HL-60 (cell line): ENCODE measurements around the gene UGT1A5.
"Not testable (repeated sequence)": the region's sequence is repeated elsewhere in the genome, so short reads cannot be mapped to it uniquely, and the experiment has no call there.

Experiments
- DNase-seq, 2 experiments: peaks; one replicate each; pipeline ENCODE4 v3.0.0-alpha.2; 2010 to 2020; ENCODE audit warnings: low read depth in 1 of 2, low spot score in 1 of 2
- H3K27ac ChIP-seq: fragments of 250-450 bp; sonication (Bioruptor Pico); replicated peaks from 2 replicates; pipeline ENCODE4 v1.5.1; 2020; ENCODE audit warnings: mild to moderate bottlenecking, moderate library complexity
- H3K27me3 ChIP-seq: fragments of 250-450 bp; sonication (Bioruptor Pico); 2 replicates; pipeline ENCODE4 v1.5.1; 2021; ENCODE audit warnings: mild to moderate bottlenecking, moderate library complexity; ENCODE audit not compliant: insufficient read depth, poor library complexity, severe bottlenecking
- H3K4me3 ChIP-seq: replicated peaks from 2 replicates; pipeline ENCODE4 v1.5.1; 2011; ENCODE audit warnings: mild to moderate bottlenecking, control low read depth, low read length; ENCODE audit not compliant: insufficient read depth
- GABPA ChIP-seq: IDR thresholded peaks from 2 replicates; pipeline ENCODE4 v1.6.1; 2012; ENCODE audit warnings: low read depth
- POLR2AphosphoS5 ChIP-seq: IDR thresholded peaks from 2 replicates; pipeline ENCODE4 v1.6.1; 2012; ENCODE audit warnings: low read depth
- SPI1 ChIP-seq: IDR thresholded peaks from 2 replicates; pipeline ENCODE4 v1.6.1; 2012; ENCODE audit warnings: low read depth, mild to moderate bottlenecking, borderline replicate concordance
- TF ChIP-seq, protein P1 (sequence below): IDR thresholded peaks from one replicate; pipeline ENCODE4 v1.5.1; 2011; ENCODE audit warnings: low read length, control low read depth, inconsistent platforms; ENCODE audit not compliant: insufficient read depth
- TF ChIP-seq, protein P2 (sequence below): IDR thresholded peaks from 2 replicates; pipeline ENCODE4 v1.6.1; 2012; ENCODE audit warnings: low read depth; ENCODE audit not compliant: insufficient replicate concordance

The UGT1A5 gene

DNA sequence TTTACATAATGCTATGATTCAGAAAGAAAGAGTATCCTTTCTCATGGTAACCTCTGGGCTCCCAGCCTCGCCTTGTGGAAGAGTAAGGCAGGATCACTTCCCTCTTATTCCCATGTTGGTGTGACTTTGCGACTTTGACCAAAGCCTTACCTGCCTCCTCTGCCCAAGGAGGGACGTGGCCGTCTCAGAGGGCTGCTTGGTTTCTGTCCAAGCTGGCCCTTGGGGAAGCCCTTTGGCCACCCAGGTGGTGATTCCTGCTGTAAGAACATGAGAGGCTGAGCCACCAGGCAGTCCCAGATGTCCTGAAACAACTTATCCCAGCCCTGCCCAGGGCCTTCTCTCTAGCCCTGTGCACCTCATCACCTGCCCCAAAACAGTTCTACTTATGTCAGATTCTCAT is 14.0 kb upstream of the UGT1A5 start:
- no peak for DNase-seq
- H3K27ac ChIP-seq = no peak overlapping the region
- TF ChIP-seq, protein P1, sequence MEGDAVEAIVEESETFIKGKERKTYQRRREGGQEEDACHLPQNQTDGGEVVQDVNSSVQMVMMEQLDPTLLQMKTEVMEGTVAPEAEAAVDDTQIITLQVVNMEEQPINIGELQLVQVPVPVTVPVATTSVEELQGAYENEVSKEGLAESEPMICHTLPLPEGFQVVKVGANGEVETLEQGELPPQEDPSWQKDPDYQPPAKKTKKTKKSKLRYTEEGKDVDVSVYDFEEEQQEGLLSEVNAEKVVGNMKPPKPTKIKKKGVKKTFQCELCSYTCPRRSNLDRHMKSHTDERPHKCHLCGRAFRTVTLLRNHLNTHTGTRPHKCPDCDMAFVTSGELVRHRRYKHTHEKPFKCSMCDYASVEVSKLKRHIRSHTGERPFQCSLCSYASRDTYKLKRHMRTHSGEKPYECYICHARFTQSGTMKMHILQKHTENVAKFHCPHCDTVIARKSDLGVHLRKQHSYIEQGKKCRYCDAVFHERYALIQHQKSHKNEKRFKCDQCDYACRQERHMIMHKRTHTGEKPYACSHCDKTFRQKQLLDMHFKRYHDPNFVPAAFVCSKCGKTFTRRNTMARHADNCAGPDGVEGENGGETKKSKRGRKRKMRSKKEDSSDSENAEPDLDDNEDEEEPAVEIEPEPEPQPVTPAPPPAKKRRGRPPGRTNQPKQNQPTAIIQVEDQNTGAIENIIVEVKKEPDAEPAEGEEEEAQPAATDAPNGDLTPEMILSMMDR = no peak
- TF ChIP-seq, protein P2, sequence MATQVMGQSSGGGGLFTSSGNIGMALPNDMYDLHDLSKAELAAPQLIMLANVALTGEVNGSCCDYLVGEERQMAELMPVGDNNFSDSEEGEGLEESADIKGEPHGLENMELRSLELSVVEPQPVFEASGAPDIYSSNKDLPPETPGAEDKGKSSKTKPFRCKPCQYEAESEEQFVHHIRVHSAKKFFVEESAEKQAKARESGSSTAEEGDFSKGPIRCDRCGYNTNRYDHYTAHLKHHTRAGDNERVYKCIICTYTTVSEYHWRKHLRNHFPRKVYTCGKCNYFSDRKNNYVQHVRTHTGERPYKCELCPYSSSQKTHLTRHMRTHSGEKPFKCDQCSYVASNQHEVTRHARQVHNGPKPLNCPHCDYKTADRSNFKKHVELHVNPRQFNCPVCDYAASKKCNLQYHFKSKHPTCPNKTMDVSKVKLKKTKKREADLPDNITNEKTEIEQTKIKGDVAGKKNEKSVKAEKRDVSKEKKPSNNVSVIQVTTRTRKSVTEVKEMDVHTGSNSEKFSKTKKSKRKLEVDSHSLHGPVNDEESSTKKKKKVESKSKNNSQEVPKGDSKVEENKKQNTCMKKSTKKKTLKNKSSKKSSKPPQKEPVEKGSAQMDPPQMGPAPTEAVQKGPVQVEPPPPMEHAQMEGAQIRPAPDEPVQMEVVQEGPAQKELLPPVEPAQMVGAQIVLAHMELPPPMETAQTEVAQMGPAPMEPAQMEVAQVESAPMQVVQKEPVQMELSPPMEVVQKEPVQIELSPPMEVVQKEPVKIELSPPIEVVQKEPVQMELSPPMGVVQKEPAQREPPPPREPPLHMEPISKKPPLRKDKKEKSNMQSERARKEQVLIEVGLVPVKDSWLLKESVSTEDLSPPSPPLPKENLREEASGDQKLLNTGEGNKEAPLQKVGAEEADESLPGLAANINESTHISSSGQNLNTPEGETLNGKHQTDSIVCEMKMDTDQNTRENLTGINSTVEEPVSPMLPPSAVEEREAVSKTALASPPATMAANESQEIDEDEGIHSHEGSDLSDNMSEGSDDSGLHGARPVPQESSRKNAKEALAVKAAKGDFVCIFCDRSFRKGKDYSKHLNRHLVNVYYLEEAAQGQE = no peak
- TF ChIP-seq GABPA = no peak
- no peak for TF ChIP-seq SPI1
- H3K4me3 ChIP-seq = no peak overlapping the region
- no peaks in the 10 kb centered on the region for H3K27me3 ChIP-seq

DNA sequence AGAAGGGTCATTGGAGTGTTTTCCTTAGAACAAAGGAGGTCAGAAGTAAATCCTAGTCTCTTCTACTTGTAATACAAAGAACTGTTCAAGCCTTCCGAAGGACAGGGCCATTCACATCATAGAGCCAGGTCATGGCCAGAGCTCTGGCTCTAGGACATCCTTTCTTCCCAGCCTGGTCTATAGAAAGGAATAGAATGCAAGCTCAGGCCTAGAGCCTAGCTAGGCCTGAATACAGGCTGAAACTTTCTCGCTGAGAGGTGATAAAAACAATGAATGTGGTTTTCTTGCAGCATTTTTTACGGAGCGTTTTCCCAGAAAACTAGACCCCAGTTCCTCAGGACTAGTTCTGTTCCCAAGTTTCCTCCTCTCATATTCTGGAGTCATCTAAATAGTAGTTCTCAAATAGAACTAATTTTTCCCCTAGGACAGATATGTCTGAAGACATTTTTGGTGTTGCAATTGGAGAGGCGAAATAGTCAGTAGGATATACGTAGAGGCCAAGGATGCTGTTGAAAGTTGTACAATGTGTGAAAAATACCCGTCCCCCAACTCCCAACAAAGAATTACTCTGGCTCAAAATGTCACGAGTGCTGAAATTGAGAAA is 13.2 kb upstream of the UGT1A5 start:
- TF ChIP-seq, protein P2 = no peak
- TF ChIP-seq POLR2AphosphoS5 (no peak), GABPA (no peak), SPI1 (no peak)
- TF ChIP-seq, protein P1 = no peak
- H3K4me3 ChIP-seq = no peak overlapping the region
- no peak overlapping the region for H3K27ac ChIP-seq
- no peak for DNase-seq
- H3K27me3 ChIP-seq = no peaks in the 10 kb centered on the region

DNA sequence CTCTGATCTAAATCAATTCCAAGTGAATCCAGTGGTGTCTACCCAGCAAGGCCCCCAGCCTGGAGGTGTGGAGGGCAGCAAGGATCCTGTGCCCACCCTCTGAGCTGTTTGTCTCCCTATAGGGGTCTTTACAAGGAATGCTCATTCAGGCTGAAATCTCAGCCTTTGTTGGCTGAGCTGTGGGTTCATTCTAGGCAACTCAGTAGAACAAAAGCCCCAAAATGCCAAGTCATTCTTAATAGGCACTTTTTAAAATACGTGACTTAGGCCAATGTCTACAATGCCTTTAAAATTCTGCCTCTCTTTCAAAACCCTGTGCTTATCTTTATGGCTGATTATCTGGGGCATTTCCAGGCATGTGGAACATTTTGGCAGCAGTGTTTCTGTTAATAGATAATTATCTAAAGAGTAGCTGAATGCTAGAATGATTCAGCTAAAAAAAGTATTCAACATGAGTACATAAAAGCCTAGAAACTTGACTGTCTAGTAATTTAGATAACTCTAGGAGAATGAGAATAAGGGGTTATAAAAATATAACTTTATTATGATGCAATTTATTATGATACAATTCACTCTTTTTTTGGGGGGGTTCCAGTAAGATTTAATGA is 12.6 kb upstream of the UGT1A5 start:
- Histone ChIP-seq H3K27ac (no peak overlapping the region), H3K4me3 (no peak overlapping the region), H3K27me3 (no peaks in the 10 kb centered on the region)
- TF ChIP-seq, protein P2 = no peak
- TF ChIP-seq, protein P1 = no peak
- TF ChIP-seq POLR2AphosphoS5 = no peak
- TF ChIP-seq SPI1 = no peak
- TF ChIP-seq GABPA = no peak
- no peak for DNase-seq

DNA sequence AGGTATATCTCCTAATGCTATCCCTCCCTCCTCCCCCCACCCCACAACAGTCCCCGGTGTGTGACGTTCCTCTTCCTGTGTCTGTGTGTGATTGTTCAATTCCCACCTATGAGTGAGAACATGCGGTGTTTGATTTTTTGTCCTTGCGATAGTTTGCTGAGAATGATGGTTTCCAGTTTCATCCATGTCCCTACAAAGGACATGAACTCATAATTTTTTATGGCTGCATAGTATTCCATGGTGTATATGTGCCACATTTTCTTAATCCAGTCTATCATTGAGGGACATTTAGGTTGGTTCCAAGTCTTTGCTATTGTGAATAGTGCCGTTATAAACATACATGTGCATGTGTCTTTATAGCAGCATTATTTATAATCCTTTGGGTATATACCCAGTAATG is 11.9 kb upstream of the UGT1A5 start:
- not testable (repeated sequence) for H3K27me3 ChIP-seq, H3K4me3 ChIP-seq, H3K27ac ChIP-seq, DNase-seq
